T-helper 17 cell (primary cell): ENCODE data around the gene MMRN2. TPM values are rescaled to one million over a fixed set of nuclear protein-coding genes. Genes with fewer than 3 reads are reported as not detected.

Experiments
- ATAC-seq: fragments of 150-1000 bp; cut with Tn5 transposase; 2 replicates; pipeline ENCODE4 v1.10.0; 2021; ENCODE audit warnings: mild to moderate bottlenecking, moderate library complexity
- DNase-seq, 3 donors: peaks; one replicate each; pipeline versions ENCODE4 v3.0.0 to v3.0.0-alpha.2; 2020 to 2021
- H3K9me3 ChIP-seq: one replicate; pipeline ENCODE4 v1.7.0; 2013; ENCODE audit warnings: low read length, mild to moderate bottlenecking; ENCODE audit not compliant: control insufficient read depth, poor library complexity, severe bottlenecking
- H3K27ac Mint-ChIP-seq: one replicate; pipeline ENCODE4 v1.8.0; 2022; ENCODE audit warnings: mild to moderate bottlenecking, moderate library complexity, mixed read lengths
- H3K27me3 Mint-ChIP-seq: one replicate; pipeline ENCODE4 v1.8.0; 2022; ENCODE audit warnings: mixed read lengths
- H3K36me3 Mint-ChIP-seq: one replicate; pipeline ENCODE4 v1.8.0; 2022; ENCODE audit warnings: low read depth, mixed read lengths
- H3K4me1 Mint-ChIP-seq: one replicate; pipeline ENCODE4 v1.8.0; 2022; ENCODE audit warnings: mild to moderate bottlenecking, mixed read lengths
- H3K4me3 Mint-ChIP-seq: one replicate; pipeline ENCODE4 v1.8.0; 2022; ENCODE audit warnings: mild to moderate bottlenecking, moderate library complexity, mixed read lengths
- total RNA-seq, 4 donors: library from RNA in 2 of 4; stranded (reverse) in 2 of 4; gene quantifications; one replicate each; pipeline ENCODE4 v1.2.3 and lab custom pipeline; 2022 to 2026

The MMRN2 gene
- total RNA-seq, 2 donors from 2014 or later, result 0.42 to 1.6 TPM

DNA sequence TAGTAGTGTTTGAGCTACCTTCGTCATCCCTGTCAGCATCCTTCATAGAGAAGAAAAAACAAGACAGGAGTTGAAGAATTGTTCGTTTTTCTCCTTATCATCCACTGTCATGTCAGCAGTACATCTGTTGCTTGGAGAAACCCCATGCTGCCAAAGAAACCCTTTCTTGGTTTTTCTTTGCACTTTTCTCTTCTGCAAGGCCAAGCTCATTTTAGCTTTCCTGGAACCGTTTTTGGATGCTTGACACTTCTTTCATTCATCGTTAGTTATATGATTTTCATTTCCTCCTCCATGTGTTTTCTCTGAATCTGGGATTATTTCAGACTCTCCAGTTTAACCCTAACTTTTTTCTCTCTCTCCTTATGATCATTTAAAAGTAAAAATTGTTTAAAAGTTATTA, 58.9 kb downstream of the MMRN2 start:
- no peak for ATAC-seq
- no peaks in the 10 kb centered on the region for H3K27me3 Mint-ChIP-seq
- no peak for DNase-seq
- peaks cover 7% of the 10 kb centered on the region for H3K4me1 Mint-ChIP-seq
- no peak overlapping the region for H3K27ac Mint-ChIP-seq
- peaks cover 2% of the 10 kb centered on the region for H3K36me3 Mint-ChIP-seq
- H3K4me3 Mint-ChIP-seq, result no peak overlapping the region
- no peaks in the 10 kb centered on the region for H3K9me3 ChIP-seq

DNA sequence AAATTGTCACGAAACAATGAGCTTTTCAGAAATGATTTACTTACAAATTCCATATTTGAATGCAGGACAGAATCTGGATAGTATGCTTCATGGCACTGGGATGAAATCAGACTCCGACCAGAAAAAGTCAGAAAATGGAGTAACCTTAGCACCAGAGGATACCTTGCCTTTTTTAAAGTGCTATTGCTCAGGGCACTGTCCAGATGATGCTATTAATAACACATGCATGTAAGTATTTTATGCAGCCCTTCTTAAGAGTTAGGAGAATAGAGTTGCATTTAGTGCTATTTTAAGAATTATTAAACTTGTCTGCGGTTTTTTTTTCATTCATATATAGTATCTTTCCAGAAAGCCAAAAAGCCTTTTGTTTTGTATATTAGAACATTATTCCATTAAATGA, 67.4 kb downstream of the MMRN2 start:
- Mint-ChIP-seq H3K27ac (no peak overlapping the region), H3K4me3 (no peak overlapping the region), H3K27me3 (no peaks in the 10 kb centered on the region), H3K36me3 (peaks cover 6% of the 10 kb centered on the region), H3K4me1 (peaks cover 11% of the 10 kb centered on the region)
- no peak for ATAC-seq
- H3K9me3 ChIP-seq, result no peaks in the 10 kb centered on the region
- DNase-seq, result no peak

DNA sequence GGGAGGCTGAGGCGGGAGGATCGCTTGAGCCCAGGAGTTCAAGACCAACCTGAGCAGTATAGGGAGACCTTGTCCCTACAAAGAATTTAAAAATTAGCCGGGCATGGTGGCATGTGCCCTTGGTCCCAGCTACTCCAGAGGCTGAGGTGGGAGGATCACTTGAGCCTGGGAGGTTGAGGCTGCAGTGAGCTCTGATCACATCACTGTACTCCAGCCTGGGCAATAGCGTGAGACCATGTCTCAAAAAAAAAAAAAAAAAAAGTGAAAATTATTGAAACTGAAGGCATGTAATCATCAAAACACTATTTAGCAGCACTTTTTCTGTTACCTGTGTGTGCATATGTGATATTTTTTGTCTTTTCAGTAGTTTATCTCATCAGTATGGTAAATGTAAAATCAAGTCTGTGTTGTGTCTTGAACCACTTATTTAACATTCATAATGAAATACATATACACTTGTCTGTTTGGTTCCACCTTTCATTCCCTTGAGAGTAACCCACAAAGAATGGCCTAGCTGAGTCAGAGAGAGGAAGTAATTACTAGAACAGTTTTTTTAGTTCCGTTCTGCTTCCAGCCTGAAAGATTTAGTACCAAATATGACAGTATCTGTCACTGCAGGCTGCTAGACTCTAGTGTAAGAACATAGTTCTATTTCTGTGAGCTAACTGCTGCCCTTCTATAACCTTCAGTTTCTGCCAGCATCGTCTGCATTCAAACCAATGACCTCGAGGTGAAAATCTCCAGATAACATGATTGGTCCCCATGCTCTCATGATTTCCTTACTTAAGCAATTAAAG, 68.6 kb downstream of the MMRN2 start:
- Mint-ChIP-seq H3K4me3 (no peak overlapping the region), H3K36me3 (peaks cover 6% of the 10 kb centered on the region), H3K27ac (no peak overlapping the region), H3K27me3 (no peaks in the 10 kb centered on the region), H3K4me1 (peaks cover 11% of the 10 kb centered on the region)
- DNase-seq (no peak), ATAC-seq (no peak)
- H3K9me3 ChIP-seq, result no peaks in the 10 kb centered on the region

Other genes starting within 250 kb of the MMRN2 start
- 10 to 100 TPM in 1 of 2 donors, 1 to 10 TPM in 1; 7.6 to 14.8 TPM for gene BMPR1A, start 201.0 kb downstream of the MMRN2 start, total RNA-seq
- not detected for gene SNCG, start 984 bp upstream of the MMRN2 start, total RNA-seq
- under 1 TPM in 1 of 2 donors, not detected in 1; 0.42 TPM for gene ADIRF, start 10.9 kb upstream of the MMRN2 start, total RNA-seq
- gene FAM25A, start 62.7 kb upstream of the MMRN2 start, total RNA-seq, result not detected
- gene GLUD1, start 137.2 kb upstream of the MMRN2 start, total RNA-seq, result 100 to 1,000 TPM; 107 TPM
- gene SHLD2, start 137.6 kb upstream of the MMRN2 start, total RNA-seq, result 10 to 100 TPM; 28.9 to 31.3 TPM